BJ (cell line): ENCODE results near the gene GDF15. TPM values are rescaled to one million over a fixed set of nuclear protein-coding genes. Genes with fewer than 3 reads are reported as not detected.

Experiments used
- CTCF ChIA-PET: fragments of 350-600 bp; formaldehyde crosslinking; extraction: SDS; loops from one replicate; lab custom pipeline; 2021; ENCODE audit warnings: antibody characterized with exemption, inconsistent platforms; lab: Yijun Ruan, JAX
- POLR2A ChIA-PET: fragments of 300-600 bp; sonication (Branson Sonifier 250); formaldehyde crosslinking; extraction: SDS; loops from one replicate; lab custom pipeline; 2021; ENCODE audit warnings: antibody characterized with exemption; lab: Charles Lee
- DNase-seq: peaks from one replicate; pipeline ENCODE4 v3.0.0-alpha.2; 2011; ENCODE audit warnings: low read depth
- H3K27me3 ChIP-seq: 2 replicates; pipeline ENCODE4 v1.6.0; 2011; ENCODE audit warnings: low read length; ENCODE audit not compliant: control insufficient read depth, insufficient read depth
- H3K36me3 ChIP-seq: 2 replicates; pipeline ENCODE4 v1.5.1; 2011; ENCODE audit warnings: low read length; ENCODE audit not compliant: control insufficient read depth, insufficient read depth
- H3K4me3 ChIP-seq: 2 replicates; pipeline ENCODE4 v1.5.1; 2011; ENCODE audit warnings: low read depth, mild to moderate bottlenecking, control low read depth, low read length
- polyA plus RNA-seq: library from polyadenylated mRNA; depleted of rRNA; stranded (reverse); fragments of >200 nt; gene quantifications from 2 replicates; pipeline ENCODE4 v1.2.3, GENCODE V29; 2011
- TF ChIP-seq, protein P1 (sequence below): IDR thresholded peaks from 2 replicates; pipeline ENCODE4 v1.5.1; 2011; ENCODE audit warnings: low read depth, mild to moderate bottlenecking, control low read depth, inconsistent platforms, low read length, moderate library complexity; ENCODE audit not compliant: insufficient read depth

GDF15 gene
- polyA plus RNA-seq, 1 experiment: 30.8 TPM

- H3K27me3 ChIP-seq: no peaks in the 10 kb centered on the region
- CTCF ChIA-PET: interaction anchor here (0.8 to 12.0 kb wide), 14 partner anchors 13 to 230 kb away, joined by 3 to 126 read pairs (median 5); partner anchors contain the start of genes GDF15, LSM4 and PGPEP1
- POLR2A ChIA-PET: no interaction called here
- no peaks in the 10 kb centered on the region for H3K36me3 ChIP-seq
- DNase-seq: no peak
- peak overlapping the region; percentile 26 for H3K4me3 ChIP-seq
- TF ChIP-seq, protein P1, sequence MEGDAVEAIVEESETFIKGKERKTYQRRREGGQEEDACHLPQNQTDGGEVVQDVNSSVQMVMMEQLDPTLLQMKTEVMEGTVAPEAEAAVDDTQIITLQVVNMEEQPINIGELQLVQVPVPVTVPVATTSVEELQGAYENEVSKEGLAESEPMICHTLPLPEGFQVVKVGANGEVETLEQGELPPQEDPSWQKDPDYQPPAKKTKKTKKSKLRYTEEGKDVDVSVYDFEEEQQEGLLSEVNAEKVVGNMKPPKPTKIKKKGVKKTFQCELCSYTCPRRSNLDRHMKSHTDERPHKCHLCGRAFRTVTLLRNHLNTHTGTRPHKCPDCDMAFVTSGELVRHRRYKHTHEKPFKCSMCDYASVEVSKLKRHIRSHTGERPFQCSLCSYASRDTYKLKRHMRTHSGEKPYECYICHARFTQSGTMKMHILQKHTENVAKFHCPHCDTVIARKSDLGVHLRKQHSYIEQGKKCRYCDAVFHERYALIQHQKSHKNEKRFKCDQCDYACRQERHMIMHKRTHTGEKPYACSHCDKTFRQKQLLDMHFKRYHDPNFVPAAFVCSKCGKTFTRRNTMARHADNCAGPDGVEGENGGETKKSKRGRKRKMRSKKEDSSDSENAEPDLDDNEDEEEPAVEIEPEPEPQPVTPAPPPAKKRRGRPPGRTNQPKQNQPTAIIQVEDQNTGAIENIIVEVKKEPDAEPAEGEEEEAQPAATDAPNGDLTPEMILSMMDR: no peak
Measured at GRCh38 chr19:18415178-18415867, 29.4 kb downstream of the GDF15 start.

- no peaks in the 10 kb centered on the region for H3K27me3 ChIP-seq
- CTCF ChIA-PET: interaction anchor here (0.7 to 12.0 kb wide), 11 partner anchors 11 to 172 kb away, joined by 3 to 101 read pairs (median 6); partner anchors contain the start of genes GDF15 and REX1BD
- no peaks in the 10 kb centered on the region for H3K36me3 ChIP-seq
- H3K4me3 ChIP-seq: peak overlapping the region; percentile 35
- DNase-seq: no peak
- POLR2A ChIA-PET: interaction anchor here (0.8 kb wide), 2 partner anchors 20 to 83 kb away, joined by 3 read pairs; no protein-coding TSS in a partner anchor
- TF ChIP-seq, protein P1: no peak
Measured at GRCh38 chr19:18416778-18417249, 30.9 kb downstream of the GDF15 start.

DNA sequence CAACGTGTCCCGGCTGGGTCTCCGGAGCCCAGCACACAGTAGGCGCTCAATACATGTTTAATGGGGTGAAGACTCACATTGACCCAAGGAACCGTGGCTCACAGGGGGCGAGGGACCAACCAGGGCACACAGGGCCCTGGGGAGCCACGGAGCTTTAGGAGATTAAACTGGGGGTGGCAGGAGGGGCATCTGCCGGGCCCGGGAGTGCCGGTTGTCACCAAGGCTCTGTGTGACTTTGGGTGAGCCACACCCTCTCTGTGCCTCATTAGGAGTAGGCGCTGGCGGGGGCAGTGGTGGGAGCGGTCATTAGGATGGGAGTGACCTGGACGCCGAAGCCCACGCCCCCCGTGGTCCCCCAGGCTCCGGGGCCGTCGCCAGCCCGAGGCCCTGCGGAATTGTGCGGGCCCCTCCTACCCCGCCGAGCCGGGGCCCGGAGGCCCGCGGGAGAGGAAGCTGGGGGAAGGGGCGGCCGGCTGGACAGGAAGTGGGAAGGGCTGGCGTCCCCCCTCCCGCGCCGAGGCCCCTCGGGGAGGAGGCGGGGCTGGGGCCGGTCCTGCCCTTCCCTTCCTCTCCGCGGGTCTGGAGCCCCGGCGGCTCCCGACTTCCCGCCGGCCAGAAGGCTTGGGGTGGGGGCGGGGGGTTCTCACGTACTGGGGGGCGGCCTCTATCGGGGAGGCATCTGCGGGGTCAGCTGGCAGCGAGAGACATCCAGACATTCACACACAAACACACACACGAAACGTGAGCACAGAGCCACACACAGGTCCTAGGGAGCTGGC, 31.5 kb downstream of the GDF15 start:
- TF ChIP-seq, protein P1: no peak
- CTCF ChIA-PET: interaction anchor here (0.7 to 12.0 kb wide), 9 partner anchors 11 to 171 kb away, joined by 3 to 101 read pairs (median 5); partner anchors contain the start of genes GDF15 and REX1BD
- no peak for DNase-seq
- POLR2A ChIA-PET: interaction anchor here (0.6 to 0.8 kb wide), 4 partner anchors 83 to 352 kb away, joined by 3 read pairs; no protein-coding TSS in a partner anchor
- Histone ChIP-seq H3K4me3 (peak overlapping the region; percentile 35), H3K36me3 (peaks cover 1% of the 10 kb centered on the region; the same call in 1 of the 2 replicates), H3K27me3 (no peaks in the 10 kb centered on the region)

GRCh38 chr19:18418029-18418482, 32.1 kb downstream of the GDF15 start:
- ChIA-PET POLR2A (interaction anchor here (0.6 to 0.7 kb wide), 2 partner anchors 102 to 136 kb away, joined by 3 read pairs; no protein-coding TSS in a partner anchor), CTCF (interaction anchor here (0.8 to 12.0 kb wide), 10 partner anchors 8 to 170 kb away, joined by 3 to 101 read pairs (median 5); partner anchors contain the start of genes GDF15 and REX1BD)
- DNase-seq: no peak
- Histone ChIP-seq H3K27me3 (no peaks in the 10 kb centered on the region), H3K4me3 (0 out of 2 replicates have a peak overlapping the region, but pooled peaks have one; percentile 20), H3K36me3 (peaks cover 2% of the 10 kb centered on the region; the same call in 1 of the 2 replicates)
- TF ChIP-seq, protein P1: no peak
